ENCODE results near the gene KRT37.

The KRT37 gene

DNA sequence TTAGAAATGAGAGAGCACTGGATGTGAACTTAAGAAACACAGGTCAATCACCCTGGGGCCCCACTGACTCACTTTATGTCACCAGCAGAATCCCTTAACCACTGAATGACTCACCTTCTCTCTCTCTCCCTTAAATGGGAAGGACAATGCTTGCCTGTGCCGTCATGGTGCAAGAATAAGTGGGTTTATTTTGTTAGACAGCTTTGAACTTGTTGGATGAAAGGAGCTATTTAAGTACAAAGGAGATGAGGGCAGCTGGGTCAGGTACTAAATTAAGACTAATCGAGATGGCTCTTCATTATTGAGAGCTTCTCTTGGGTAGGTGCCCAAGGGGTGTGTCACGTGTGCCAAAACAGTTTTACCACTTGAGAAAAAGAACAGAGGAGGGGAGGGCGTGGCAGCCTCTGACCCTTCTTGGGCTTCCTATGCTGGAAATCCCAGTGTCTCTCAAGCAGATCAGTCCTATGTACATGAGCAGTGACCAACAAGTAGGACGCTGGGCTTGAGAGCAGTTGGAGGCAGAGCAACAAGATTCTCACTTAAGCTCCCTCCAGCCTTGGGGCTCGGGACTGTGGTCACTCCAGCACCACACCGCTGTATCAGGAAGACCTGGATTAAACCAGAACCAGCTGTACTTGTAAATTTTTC is 20.2 kb downstream of the KRT37 start (continued):
- TF ChIP-seq ZNF549 (tag by site-specific recombination; IDR thresholded peaks at IDR 0.05) (no peak), ZNF335 (tag by site-specific recombination; conservative IDR thresholded peaks at IDR 0.05) (peak; percentile 43), HIC1 (tag by site-specific recombination; IDR thresholded peaks at IDR 0.05) (peak; percentile 86), GLI2 (tag by site-specific recombination; IDR thresholded peaks at IDR 0.05; ENCODE audit: borderline replicate concordance, low read depth) (peak; percentile 87), ZNF280D (tag by site-specific recombination; IDR thresholded peaks at IDR 0.05) (no peak), ZNF692 (tag by site-specific recombination; IDR thresholded peaks at IDR 0.05) (peak; percentile 97), ZNF621 (tag by site-specific recombination; IDR thresholded peaks at IDR 0.05) (0 out of 2 replicates have a peak, but pooled peaks have one; percentile 49), ZNF2 (tag by site-specific recombination; IDR thresholded peaks at IDR 0.05) (0 out of 2 replicates have a peak, but pooled peaks have one; percentile 28), ZNF473 (tag by site-specific recombination; IDR thresholded peaks at IDR 0.05) (peak; percentile 25; the same call in 1 of the 2 replicates), ZBTB48 (tag by site-specific recombination; IDR thresholded peaks at IDR 0.05) (peak; percentile 71)
- TF ChIP-seq, protein P1, sequence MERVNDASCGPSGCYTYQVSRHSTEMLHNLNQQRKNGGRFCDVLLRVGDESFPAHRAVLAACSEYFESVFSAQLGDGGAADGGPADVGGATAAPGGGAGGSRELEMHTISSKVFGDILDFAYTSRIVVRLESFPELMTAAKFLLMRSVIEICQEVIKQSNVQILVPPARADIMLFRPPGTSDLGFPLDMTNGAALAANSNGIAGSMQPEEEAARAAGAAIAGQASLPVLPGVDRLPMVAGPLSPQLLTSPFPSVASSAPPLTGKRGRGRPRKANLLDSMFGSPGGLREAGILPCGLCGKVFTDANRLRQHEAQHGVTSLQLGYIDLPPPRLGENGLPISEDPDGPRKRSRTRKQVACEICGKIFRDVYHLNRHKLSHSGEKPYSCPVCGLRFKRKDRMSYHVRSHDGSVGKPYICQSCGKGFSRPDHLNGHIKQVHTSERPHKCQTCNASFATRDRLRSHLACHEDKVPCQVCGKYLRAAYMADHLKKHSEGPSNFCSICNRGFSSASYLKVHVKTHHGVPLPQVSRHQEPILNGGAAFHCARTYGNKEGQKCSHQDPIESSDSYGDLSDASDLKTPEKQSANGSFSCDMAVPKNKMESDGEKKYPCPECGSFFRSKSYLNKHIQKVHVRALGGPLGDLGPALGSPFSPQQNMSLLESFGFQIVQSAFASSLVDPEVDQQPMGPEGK (tag by site-specific recombination; IDR thresholded peaks at IDR 0.05), result peak; percentile 56

DNA sequence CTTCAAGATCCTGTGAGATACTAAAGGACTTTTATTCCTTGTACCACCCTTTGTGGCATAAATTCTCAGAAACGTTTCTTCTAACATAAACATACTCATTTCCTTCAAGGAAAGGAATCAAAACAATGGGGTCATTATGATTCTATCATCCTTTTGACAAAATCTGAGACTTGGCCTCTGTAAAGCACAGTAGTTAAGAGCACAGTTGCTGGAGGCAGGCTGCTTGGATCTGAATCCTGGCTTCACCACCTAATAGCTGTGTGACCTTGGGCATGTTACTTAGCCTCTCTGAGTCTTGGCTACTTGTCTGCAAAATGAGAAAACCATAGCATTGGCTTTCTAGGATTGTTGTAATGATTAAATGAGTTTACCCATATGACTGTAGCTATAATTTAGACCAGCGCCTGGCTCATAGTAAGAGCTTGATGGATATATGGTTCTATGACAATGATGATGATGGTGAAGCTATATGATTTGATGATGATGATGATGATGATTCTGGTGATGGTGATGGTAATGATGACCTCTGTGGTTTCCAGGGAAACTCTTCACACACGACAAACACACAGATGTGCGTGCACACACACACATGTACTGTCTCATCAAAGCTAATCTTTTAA is 20.9 kb downstream of the KRT37 start:
- Histone ChIP-seq H3K4me3 (ENCODE audit: low read depth, low read length) (no peak overlapping the region), H3K9me3 (ENCODE audit: control insufficient read depth, insufficient read depth, low read depth, low read length) (no peaks in the 10 kb centered on the region), H3K4me1 (ENCODE audit: control insufficient read depth, insufficient read depth, low read length) (peaks cover 13% of the 10 kb centered on the region), H3K27ac (ENCODE audit: extremely low read depth, low read depth, low read length) (no peak overlapping the region), H3K36me3 (ENCODE audit: control insufficient read depth in 2 of 2, insufficient read depth in 1 of 2, low read length in 2 of 2) (no peaks in the 10 kb centered on the region)
- ChIA-PET CTCF (interaction anchor here (0.9 to 2.5 kb wide), 8 partner anchors 14 to 494 kb away, joined by 3 to 13 read pairs (median 4); no protein-coding TSS in a partner anchor), POLR2A (interaction anchor here (1.2 to 1.6 kb wide), 3 partner anchors 58 to 285 kb away, joined by 3 to 6 read pairs (median 4); partner anchors contain the start of gene KRT19)
- TF ChIP-seq TRIM28 (IDR thresholded peaks at IDR 0.05; ENCODE audit: borderline replicate concordance, low read length) (0 out of 2 replicates have a peak, but pooled peaks have one; percentile 17), ZFP37 (tag by site-specific recombination; IDR thresholded peaks at IDR 0.05) (0 out of 2 replicates have a peak, but pooled peaks have one; percentile 73), ZNF169 (tag by site-specific recombination; IDR thresholded peaks at IDR 0.05) (peak; percentile 22; the same call in 1 of the 2 replicates), ZNF768 (tag by site-specific recombination; IDR thresholded peaks at IDR 0.05) (peak; percentile 95), YY2 (tag by site-specific recombination; IDR thresholded peaks at IDR 0.05) (no peak), ZNF624 (tag by site-specific recombination; IDR thresholded peaks at IDR 0.05) (no peak), ZNF223 (tag by site-specific recombination; IDR thresholded peaks at IDR 0.05) (0 out of 2 replicates have a peak, but pooled peaks have one; percentile 8), ZNF560 (tag by site-specific recombination; IDR thresholded peaks at IDR 0.05; ENCODE audit: borderline replicate concordance) (no peak), ZNF513 (tag by site-specific recombination; IDR thresholded peaks at IDR 0.05) (peak; percentile 92), ZNF664 (tag by site-specific recombination; IDR thresholded peaks at IDR 0.05) (peak; percentile 60), ZNF639 (tag by site-specific recombination; IDR thresholded peaks at IDR 0.05) (no peak)
